Upper lobe of left lung (tissue), 4 donors: Measurements from ENCODE around the gene TPM2.

Experiments used
- POLR2A ChIP-seq, 4 donors: fragments of 450-650 bp; IDR thresholded peaks; one replicate each; pipeline ENCODE4 v1.5.1; 2016 to 2017; ENCODE audit warnings: antibody characterized with exemption in 4 of 4, mild to moderate bottlenecking in 2 of 4
- POLR2AphosphoS5 ChIP-seq, 2 donors: sonication (generic); formaldehyde crosslinking; IDR thresholded peaks; one replicate each; pipeline ENCODE4 v1.5.1; 2017; ENCODE audit warnings: antibody characterized with exemption in 2 of 2
- TF ChIP-seq, protein P1 (sequence below), 6 experiments: fragments of 450-650 bp in 4 of 6; fragments of 200-600 bp in 2 of 6; sonication (generic) in 2 of 6; IDR thresholded peaks; one replicate each; pipeline ENCODE4 v1.5.1; 2016 to 2019; ENCODE audit warnings: antibody characterized with exemption in 6 of 6

GRCh38 chr9:35714579-35715252, 25.0 kb upstream of the TPM2 start:
- TF ChIP-seq POLR2AphosphoS5 (IDR thresholded peaks at IDR 0.05), result no peak
- TF ChIP-seq, protein P1, sequence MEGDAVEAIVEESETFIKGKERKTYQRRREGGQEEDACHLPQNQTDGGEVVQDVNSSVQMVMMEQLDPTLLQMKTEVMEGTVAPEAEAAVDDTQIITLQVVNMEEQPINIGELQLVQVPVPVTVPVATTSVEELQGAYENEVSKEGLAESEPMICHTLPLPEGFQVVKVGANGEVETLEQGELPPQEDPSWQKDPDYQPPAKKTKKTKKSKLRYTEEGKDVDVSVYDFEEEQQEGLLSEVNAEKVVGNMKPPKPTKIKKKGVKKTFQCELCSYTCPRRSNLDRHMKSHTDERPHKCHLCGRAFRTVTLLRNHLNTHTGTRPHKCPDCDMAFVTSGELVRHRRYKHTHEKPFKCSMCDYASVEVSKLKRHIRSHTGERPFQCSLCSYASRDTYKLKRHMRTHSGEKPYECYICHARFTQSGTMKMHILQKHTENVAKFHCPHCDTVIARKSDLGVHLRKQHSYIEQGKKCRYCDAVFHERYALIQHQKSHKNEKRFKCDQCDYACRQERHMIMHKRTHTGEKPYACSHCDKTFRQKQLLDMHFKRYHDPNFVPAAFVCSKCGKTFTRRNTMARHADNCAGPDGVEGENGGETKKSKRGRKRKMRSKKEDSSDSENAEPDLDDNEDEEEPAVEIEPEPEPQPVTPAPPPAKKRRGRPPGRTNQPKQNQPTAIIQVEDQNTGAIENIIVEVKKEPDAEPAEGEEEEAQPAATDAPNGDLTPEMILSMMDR (IDR thresholded peaks at IDR 0.05), result no peak
- no peak for TF ChIP-seq POLR2A (IDR thresholded peaks at IDR 0.05)
